H1 (cell line): ENCODE measurements around the gene IREB2. TPM values are rescaled to one million over a fixed set of nuclear protein-coding genes. Genes with fewer than 3 reads are reported as not detected.

Source experiments
- CTCF ChIA-PET: fragments of 300-600 bp; sonication (Branson Sonifier 250); formaldehyde crosslinking; loops from one replicate; lab custom pipeline; 2021; ENCODE audit not compliant: partially characterized antibody; lab: Charles Lee
- POLR2A ChIA-PET: fragments of 300-600 bp; sonication (Branson Sonifier 250); formaldehyde crosslinking; loops from one replicate; lab custom pipeline; 2021; ENCODE audit warnings: inconsistent platforms; ENCODE audit not compliant: partially characterized antibody; lab: Charles Lee
- DNase-seq, 2 experiments: peaks; one replicate each; pipeline versions ENCODE4 v3.0.0 to v3.0.0-alpha.2; 2010 to 2022; ENCODE audit warnings: low spot score in 2 of 2, low read depth in 1 of 2, mixed read lengths in 1 of 2
- FAIRE-seq: peaks from 2 replicates; lab custom pipeline; 2011; peaks lifted over from hg19 to GRCh38; lab: Jason Lieb, UNC
- H2AFZ ChIP-seq: 2 replicates; pipeline ENCODE4 v1.8.1; 2012; ENCODE audit warnings: low read length, inconsistent platforms
- H2AK5ac ChIP-seq: 2 replicates; pipeline ENCODE4 v1.6.1; 2013; ENCODE audit warnings: low read depth, low read length
- H2BK120ac ChIP-seq: replicated peaks from 2 replicates; pipeline ENCODE3; 2013; ENCODE audit warnings: low read depth, low read length, inconsistent platforms
- H2BK12ac ChIP-seq: 2 replicates; pipeline ENCODE4 v1.6.1; 2013; ENCODE audit warnings: low read depth, low read length
- H2BK15ac ChIP-seq: 2 replicates; pipeline ENCODE4 v1.6.1; 2013; ENCODE audit warnings: low read length
- H2BK20ac ChIP-seq: 2 replicates; pipeline ENCODE4 v1.6.1; 2013; ENCODE audit warnings: low read length
- H2BK5ac ChIP-seq: 2 replicates; pipeline ENCODE4 v1.6.1; 2013; ENCODE audit warnings: low read depth, low read length
- H3K14ac ChIP-seq: 2 replicates; pipeline ENCODE4 v1.6.1; 2013; ENCODE audit warnings: inconsistent platforms; ENCODE audit not compliant: insufficient read length
- H3K18ac ChIP-seq: 2 replicates; pipeline ENCODE4 v1.6.1; 2013; ENCODE audit warnings: low read length; ENCODE audit errors: extremely low read depth
- H3K23ac ChIP-seq: 2 replicates; pipeline ENCODE4 v1.6.1; 2013; ENCODE audit warnings: inconsistent platforms; ENCODE audit not compliant: insufficient read length
- H3K23me2 ChIP-seq: 2 replicates; pipeline ENCODE4 v1.6.1; 2013; ENCODE audit warnings: low read depth, low read length
- H3K27ac ChIP-seq: 2 replicates; pipeline ENCODE4 v1.6.1; 2011; ENCODE audit warnings: low read depth, low read length, inconsistent platforms
- H3K27me3 ChIP-seq, 4 experiments: replicated peaks in 1 of 4; 1 replicate in 1 of 4; 2 replicates in 3 of 4; pipeline versions ENCODE4 v1.6.1 to v1.8.1; 2011 to 2013; ENCODE audit warnings: low read length in 3 of 4, mild to moderate bottlenecking in 3 of 4, inconsistent platforms in 2 of 4, mixed read lengths in 2 of 4, moderate library complexity in 1 of 4; ENCODE audit not compliant: control insufficient read depth in 3 of 4, insufficient read depth in 3 of 4; ENCODE audit errors: extremely low read depth in 1 of 4
- H3K36me3 ChIP-seq, 4 experiments: 2 replicates each; pipeline versions ENCODE4 v1.6.1 to v1.8.1; 2011 to 2013; ENCODE audit warnings: mild to moderate bottlenecking in 4 of 4, low read length in 3 of 4, moderate library complexity in 2 of 4, control low read depth in 1 of 4, inconsistent platforms in 1 of 4; ENCODE audit not compliant: insufficient read depth in 4 of 4, control insufficient read depth in 2 of 4
- H3K4ac ChIP-seq: replicated peaks from 2 replicates; pipeline ENCODE3; 2013; ENCODE audit warnings: low read length, low read depth, mixed read lengths, inconsistent platforms; ENCODE audit not compliant: insufficient read length
- H3K4me1 ChIP-seq, 4 experiments: replicated peaks in 1 of 4; 1 replicate in 1 of 4; 2 replicates in 3 of 4; pipeline versions ENCODE4 v1.6.1 to v1.8.1; 2011 to 2013; ENCODE audit warnings: low read length in 3 of 4, inconsistent platforms in 2 of 4, mixed read lengths in 1 of 4; ENCODE audit not compliant: insufficient read depth in 4 of 4, control insufficient read depth in 3 of 4
- H3K4me2 ChIP-seq, 2 experiments: 2 replicates each; pipeline versions ENCODE4 v1.6.1 to v1.8.1; 2011 to 2013; ENCODE audit warnings: low read depth in 2 of 2, low read length in 2 of 2, control low read depth in 1 of 2, inconsistent platforms in 1 of 2, mild to moderate bottlenecking in 1 of 2; ENCODE audit not compliant: insufficient read depth in 1 of 2
- H3K4me3 ChIP-seq, 4 experiments: fragments of 200-600, 300-600 bp in 1 of 4; sonication (generic), shearing (Covaris generic), sonication (Bioruptor Twin) in 1 of 4; 2 replicates each; pipeline versions ENCODE4 v1.5.1 to v1.8.1; 2011 to 2016; ENCODE audit warnings: low read length in 4 of 4, low read depth in 3 of 4, control low read depth in 2 of 4, inconsistent platforms in 2 of 4, mild to moderate bottlenecking in 2 of 4, mixed read lengths in 1 of 4, moderate library complexity in 1 of 4; ENCODE audit not compliant: insufficient read depth in 2 of 4; ENCODE audit errors: extremely low read depth in 1 of 4
- H3K56ac ChIP-seq: replicated peaks from 2 replicates; pipeline ENCODE3; 2013; ENCODE audit warnings: low read depth, mild to moderate bottlenecking, mixed read lengths, low read length, inconsistent platforms; ENCODE audit not compliant: insufficient read length
- H3K79me1 ChIP-seq: 2 replicates; pipeline ENCODE4 v1.6.1; 2013; ENCODE audit warnings: low read depth, low read length, control low read depth
- H3K79me2 ChIP-seq, 2 experiments: 2 replicates each; pipeline versions ENCODE4 v1.6.1 to v1.8.1; 2012 to 2013; ENCODE audit warnings: low read length in 2 of 2, mild to moderate bottlenecking in 2 of 2, inconsistent platforms in 1 of 2; ENCODE audit not compliant: insufficient read depth in 2 of 2, control insufficient read depth in 1 of 2
- H3K9ac ChIP-seq, 4 experiments: replicated peaks in 1 of 4; 1 replicate in 1 of 4; 2 replicates in 3 of 4; pipeline versions ENCODE4 v1.6.1 to v1.8.1; 2011 to 2013; ENCODE audit warnings: low read depth in 3 of 4, low read length in 3 of 4, control low read depth in 2 of 4, mild to moderate bottlenecking in 2 of 4, moderate library complexity in 2 of 4, inconsistent platforms in 1 of 4; ENCODE audit errors: extremely low read depth in 1 of 4
- H3K9me3 ChIP-seq, 2 experiments: 2 replicates each; pipeline versions ENCODE4 v1.6.1 to v1.8.1; 2012 to 2013; ENCODE audit warnings: mild to moderate bottlenecking in 2 of 2, moderate library complexity in 2 of 2, control low read depth in 1 of 2, inconsistent platforms in 1 of 2, low read depth in 1 of 2, low read length in 1 of 2, mixed read lengths in 1 of 2; ENCODE audit not compliant: insufficient read depth in 2 of 2
- H4K20me1 ChIP-seq, 2 experiments: replicated peaks in 1 of 2; 2 replicates each; pipeline versions ENCODE3 to v1.8.1; 2011 to 2013; ENCODE audit warnings: inconsistent platforms in 2 of 2, low read length in 2 of 2, mild to moderate bottlenecking in 1 of 2; ENCODE audit not compliant: insufficient read depth in 2 of 2, control insufficient read depth in 1 of 2
- H4K5ac ChIP-seq: 2 replicates; pipeline ENCODE4 v1.6.1; 2013; ENCODE audit warnings: low read length, low read depth, mixed read lengths, inconsistent platforms; ENCODE audit not compliant: insufficient read length
- H4K8ac ChIP-seq: 2 replicates; pipeline ENCODE4 v1.8.0; 2013; ENCODE audit warnings: mild to moderate bottlenecking, moderate library complexity, low read length, inconsistent platforms; ENCODE audit not compliant: insufficient read depth; ENCODE audit errors: extremely low read depth
- H4K91ac ChIP-seq: replicated peaks from 2 replicates; pipeline ENCODE3; 2013; ENCODE audit warnings: low read length, mixed read lengths, inconsistent platforms; ENCODE audit not compliant: insufficient read length
- CBX5 ChIP-seq: fragments of 300-800, 300-1000 bp; sonication (generic); IDR thresholded peaks from 2 replicates; pipeline ENCODE4 v1.7.1; 2016; ENCODE audit warnings: antibody characterized with exemption, low read length, low read depth
- KDM1A ChIP-seq: fragments of 200-600, 300-600 bp; sonication (generic); IDR thresholded peaks from 2 replicates; pipeline ENCODE4 v1.7.1; 2016; ENCODE audit warnings: mild to moderate bottlenecking, low read length, borderline replicate concordance
- NANOG ChIP-seq: IDR thresholded peaks from 2 replicates; pipeline ENCODE4 v1.6.1; 2011; ENCODE audit warnings: low read length, low read depth, mild to moderate bottlenecking, inconsistent platforms; ENCODE audit not compliant: insufficient read depth, poor library complexity, severe bottlenecking
- PHF8 ChIP-seq: fragments of 200-600 bp; sonication (generic); conservative IDR thresholded peaks from 2 replicates; pipeline ENCODE4 v1.7.1; 2012; ENCODE audit warnings: low read depth, mild to moderate bottlenecking, inconsistent platforms, low read length, moderate library complexity
- SIX5 ChIP-seq: IDR thresholded peaks from 2 replicates; pipeline ENCODE4 v1.6.1; 2011; ENCODE audit warnings: mild to moderate bottlenecking, low read depth, low read length
- SP4 ChIP-seq: IDR thresholded peaks from 2 replicates; pipeline ENCODE4 v1.6.1; 2012; ENCODE audit warnings: low read length, inconsistent platforms
- TBP ChIP-seq: IDR thresholded peaks from 2 replicates; pipeline ENCODE4 v1.6.1; 2011; ENCODE audit warnings: low read depth, low read length, improper control_type of control experiment
- WGBS, 2 experiments: shearing (Covaris generic) in 1 of 2; methylation state at CpG; one replicate each; pipeline versions ENCODE4 v1.1.6 to v1.1.7; 2013 to 2015; ENCODE audit warnings: low lambda C conversion rate in 2 of 2, mixed read lengths in 2 of 2, inconsistent platforms in 1 of 2, low coverage in 1 of 2, missing lambda C conversion rate in 1 of 2; ENCODE audit not compliant: insufficient replicate concordance in 2 of 2, insufficient coverage in 1 of 2, insufficient read length in 1 of 2; ENCODE audit errors: extremely low coverage in 1 of 2, missing lambda C conversion rate in 1 of 2; 5-methylcytosine and 5-hydroxymethylcytosine counted together
- polyA plus RNA-seq, 7 experiments: library from polyadenylated mRNA; depleted of rRNA in 3 of 7; stranded (reverse) in 5 of 7; unstranded in 2 of 7; fragments of >200 nt in 5 of 7; fragments of 200-250 nt in 2 of 7; gene quantifications; 1 replicate in 5 of 7; 2 replicates in 1 of 7; 4 replicates in 1 of 7; pipeline versions ENCODE4 v1.2.1 to v1.2.3, GENCODE V29; 2011 to 2013; ENCODE audit warnings: missing spikeins in 2 of 7, mixed read lengths in 2 of 7
- total RNA-seq: library from RNA; stranded (reverse); fragmentation: NEBNext Ultra II Directional; extraction: Animal tissue kit (Norgen Biotek cat#: 25700); gene quantifications from 2 replicates; pipeline ENCODE4 v1.2.1, GENCODE V29; 2021
- TF ChIP-seq, protein P1 (sequence below): IDR thresholded peaks from 2 replicates; pipeline ENCODE4 v1.6.1; 2012; ENCODE audit warnings: inconsistent platforms

IREB2 gene
- total and polyA plus RNA-seq, 2 of the 8 experiments (the other 6 are each of a cell fraction or from before 2014, with no cell fraction given): 21.0 to 103 TPM

DNA sequence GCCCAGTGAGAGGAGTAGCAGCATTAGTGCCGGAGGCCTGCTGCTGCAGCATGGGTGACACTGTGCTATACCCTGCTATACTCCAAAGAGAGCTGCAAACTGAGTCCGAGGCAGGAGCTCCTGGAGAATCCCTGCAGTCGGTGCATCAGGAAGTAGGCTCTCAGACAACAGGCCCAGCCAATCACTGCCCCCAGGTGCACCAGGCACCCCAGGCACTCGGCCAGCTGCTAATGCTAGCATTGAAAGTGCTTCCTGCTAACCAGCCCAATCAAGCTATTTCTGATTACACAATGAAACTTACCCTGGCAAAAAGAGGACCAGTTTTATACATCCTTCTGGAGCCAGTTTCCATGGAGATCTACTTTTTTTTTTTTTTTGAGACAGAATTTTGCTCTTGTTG lies 45.6 kb upstream of the IREB2 start:
- H3K79me1 ChIP-seq: no peaks in the 10 kb centered on the region
- 76% methylated on average over 4 of the region's 4 CpGs; no CpG with 5 or more reads in 1 of the 2 experiments for WGBS, 2 experiments
- no peaks in the 10 kb centered on the region for H3K36me3 ChIP-seq
- H3K27ac ChIP-seq: no peak overlapping the region
- no peak overlapping the region for H2BK15ac ChIP-seq
- H3K23ac ChIP-seq: no peak overlapping the region
- no peak overlapping the region for H3K9ac ChIP-seq
- H2BK12ac ChIP-seq: no peak overlapping the region
- TF ChIP-seq CBX5 (no peak), KDM1A (no peak), SIX5 (no peak), PHF8 (no peak), SP4 (no peak), NANOG (no peak), TBP (no peak)
- TF ChIP-seq, protein P1, sequence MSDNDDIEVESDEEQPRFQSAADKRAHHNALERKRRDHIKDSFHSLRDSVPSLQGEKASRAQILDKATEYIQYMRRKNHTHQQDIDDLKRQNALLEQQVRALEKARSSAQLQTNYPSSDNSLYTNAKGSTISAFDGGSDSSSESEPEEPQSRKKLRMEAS: no peak
- TF ChIP-seq, all 59 proteins: peak for 0
- H3K23me2 ChIP-seq: no peaks in the 10 kb centered on the region
- H3K4me3 ChIP-seq: no peak overlapping the region
- H3K4me2 ChIP-seq: no peak overlapping the region; a peak in 1 of 4 replicates
- H2AK5ac ChIP-seq: no peak overlapping the region
- H3K14ac ChIP-seq: no peak overlapping the region
- no peak overlapping the region for H2AFZ ChIP-seq
- ChIA-PET CTCF (interaction anchor here (0.6 to 9.9 kb wide), 5 partner anchors 21 to 573 kb away, joined by 3 to 240 read pairs (median 4); no protein-coding TSS in a partner anchor), POLR2A (interaction anchor here (1.0 to 1.3 kb wide), 4 partner anchors 8 to 52 kb away, joined by 3 to 4 read pairs (median 3); partner anchors contain the start of genes CRABP1 and IREB2)
- H3K18ac ChIP-seq: no peak overlapping the region
- H3K27me3 ChIP-seq: no peaks in the 10 kb centered on the region; a peak in 2 of 7 replicates
- no peaks in the 10 kb centered on the region for H4K20me1 ChIP-seq
- H3K9me3 ChIP-seq: no peaks in the 10 kb centered on the region
- H4K91ac ChIP-seq: no peak overlapping the region
- H3K79me2 ChIP-seq: no peaks in the 10 kb centered on the region
- H4K5ac ChIP-seq: no peak overlapping the region
- no peak for FAIRE-seq
- no peak overlapping the region for H2BK120ac ChIP-seq
- H3K56ac ChIP-seq: no peak overlapping the region
- no peak overlapping the region for H2BK20ac ChIP-seq
- no peak overlapping the region for H3K4ac ChIP-seq
- no peak overlapping the region for H2BK5ac ChIP-seq
- peaks cover 2 to 29% (median 21%) of the 10 kb centered on the region in 4 experiments for H3K4me1 ChIP-seq
- DNase-seq: no peak
- H4K8ac ChIP-seq: no peak overlapping the region
